DOHH2 (cell line): ENCODE results near the gene KIF18B.

ENCODE experiments used
- H3F3A ChIP-seq: fragments of 200-600 bp; sonication (generic), shearing (Covaris generic); 2 replicates; pipeline ENCODE4 v1.6.0; 2016; ENCODE audit warnings: antibody characterized with exemption, mild to moderate bottlenecking; ENCODE audit not compliant: control insufficient read depth, insufficient read depth
- H3K27ac ChIP-seq: fragments of 200-600 bp; sonication (generic); 2 replicates; pipeline ENCODE4 v1.5.1; 2014; ENCODE audit warnings: low read depth, mild to moderate bottlenecking, low read length, moderate library complexity
- H3K27me3 ChIP-seq: fragments of 200-600 bp; sonication (generic); 2 replicates; pipeline ENCODE4 v1.6.1; 2014; ENCODE audit warnings: mild to moderate bottlenecking, low read length, mixed read lengths; ENCODE audit not compliant: control insufficient read depth
- H3K36me3 ChIP-seq: fragments of 200-600 bp; sonication (generic); 2 replicates; pipeline ENCODE4 v1.6.1; 2014; ENCODE audit warnings: mild to moderate bottlenecking, low read length, moderate library complexity, mixed read lengths; ENCODE audit not compliant: control insufficient read depth
- H3K4me1 ChIP-seq: fragments of 200-600 bp; sonication (generic); 2 replicates; pipeline ENCODE4 v1.6.1; 2014; ENCODE audit warnings: mild to moderate bottlenecking, low read length, mixed read lengths; ENCODE audit not compliant: control insufficient read depth
- H3K4me2 ChIP-seq: fragments of 200-600 bp; sonication (generic); 2 replicates; pipeline ENCODE4 v1.6.0; 2014; ENCODE audit warnings: mild to moderate bottlenecking, low read length, moderate library complexity
- H3K4me3 ChIP-seq: fragments of 200-600 bp; sonication (generic); 2 replicates; pipeline ENCODE4 v1.5.1; 2014; ENCODE audit warnings: mild to moderate bottlenecking, low read length, mixed read lengths
- H3K79me2 ChIP-seq: fragments of 200-600 bp; sonication (generic); 2 replicates; pipeline ENCODE4 v1.6.1; 2014; ENCODE audit warnings: mild to moderate bottlenecking, low read length, mixed read lengths; ENCODE audit not compliant: control insufficient read depth
- H3K9me2 ChIP-seq: fragments of 200-600 bp; sonication (generic); replicated peaks from 2 replicates; pipeline ENCODE4 v1.6.1; 2014; ENCODE audit warnings: mild to moderate bottlenecking, low read length, mixed read lengths; ENCODE audit not compliant: control insufficient read depth
- H3K9me3 ChIP-seq: fragments of 200-600 bp; sonication (generic); 2 replicates; pipeline ENCODE4 v1.6.1; 2014; ENCODE audit warnings: antibody characterized with exemption, low read length, mixed read lengths; ENCODE audit not compliant: control insufficient read depth, insufficient read depth
- H4K20me1 ChIP-seq: fragments of 200-600 bp; sonication (generic); 2 replicates; pipeline ENCODE4 v1.6.0; 2014; ENCODE audit warnings: low read depth, mild to moderate bottlenecking, antibody characterized with exemption, low read length, moderate library complexity; ENCODE audit not compliant: control insufficient read depth, insufficient read depth
- EZH2phosphoT487 ChIP-seq: fragments of 200-600 bp; sonication (generic); IDR thresholded peaks from 2 replicates; pipeline ENCODE4 v1.6.1; 2017; ENCODE audit warnings: borderline replicate concordance, mild to moderate bottlenecking, antibody characterized with exemption, low read length, moderate library complexity, mixed read lengths
- TF ChIP-seq, protein P1 (sequence below): fragments of 200-600 bp; sonication (generic); IDR thresholded peaks from one replicate; pipeline ENCODE4 v1.5.1; 2014; ENCODE audit warnings: antibody characterized with exemption, mild to moderate bottlenecking, low read depth, low read length; ENCODE audit not compliant: poor library complexity, severe bottlenecking

KIF18B gene

DNA sequence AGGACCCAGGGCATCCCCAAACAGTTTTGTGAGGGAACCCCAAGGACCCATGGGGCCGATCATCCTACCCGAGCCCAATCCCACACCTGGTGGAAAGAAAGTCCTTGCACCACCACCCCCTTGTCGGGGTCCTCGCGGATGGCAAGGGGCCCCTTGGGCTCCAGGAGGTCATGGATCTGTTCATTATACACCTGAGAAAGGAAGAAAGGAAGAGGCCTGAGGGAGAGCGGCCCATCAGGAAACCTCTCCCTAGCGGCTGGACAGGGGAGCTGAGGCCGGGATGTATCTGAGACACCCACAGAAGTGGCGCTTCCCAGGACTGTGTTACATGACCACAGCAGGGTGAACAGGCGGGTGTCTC, 12.8 kb downstream of the KIF18B start:
- Histone ChIP-seq H3K27me3 (no peaks in the 10 kb centered on the region), H3K9me3 (no peaks in the 10 kb centered on the region), H3K4me2 (no peak overlapping the region), H3F3A (peaks cover 4% of the 10 kb centered on the region; the same call in 1 of the 2 replicates), H3K79me2 (peaks cover 37% of the 10 kb centered on the region), H3K4me1 (no peaks in the 10 kb centered on the region), H3K4me3 (no peak overlapping the region), H3K27ac (no peak overlapping the region), H4K20me1 (no peaks in the 10 kb centered on the region), H3K9me2 (no peaks in the 10 kb centered on the region), H3K36me3 (peaks cover 83% of the 10 kb centered on the region)
- TF ChIP-seq, protein P1, sequence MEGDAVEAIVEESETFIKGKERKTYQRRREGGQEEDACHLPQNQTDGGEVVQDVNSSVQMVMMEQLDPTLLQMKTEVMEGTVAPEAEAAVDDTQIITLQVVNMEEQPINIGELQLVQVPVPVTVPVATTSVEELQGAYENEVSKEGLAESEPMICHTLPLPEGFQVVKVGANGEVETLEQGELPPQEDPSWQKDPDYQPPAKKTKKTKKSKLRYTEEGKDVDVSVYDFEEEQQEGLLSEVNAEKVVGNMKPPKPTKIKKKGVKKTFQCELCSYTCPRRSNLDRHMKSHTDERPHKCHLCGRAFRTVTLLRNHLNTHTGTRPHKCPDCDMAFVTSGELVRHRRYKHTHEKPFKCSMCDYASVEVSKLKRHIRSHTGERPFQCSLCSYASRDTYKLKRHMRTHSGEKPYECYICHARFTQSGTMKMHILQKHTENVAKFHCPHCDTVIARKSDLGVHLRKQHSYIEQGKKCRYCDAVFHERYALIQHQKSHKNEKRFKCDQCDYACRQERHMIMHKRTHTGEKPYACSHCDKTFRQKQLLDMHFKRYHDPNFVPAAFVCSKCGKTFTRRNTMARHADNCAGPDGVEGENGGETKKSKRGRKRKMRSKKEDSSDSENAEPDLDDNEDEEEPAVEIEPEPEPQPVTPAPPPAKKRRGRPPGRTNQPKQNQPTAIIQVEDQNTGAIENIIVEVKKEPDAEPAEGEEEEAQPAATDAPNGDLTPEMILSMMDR, result no peak
- TF ChIP-seq EZH2phosphoT487, result no peak

DNA sequence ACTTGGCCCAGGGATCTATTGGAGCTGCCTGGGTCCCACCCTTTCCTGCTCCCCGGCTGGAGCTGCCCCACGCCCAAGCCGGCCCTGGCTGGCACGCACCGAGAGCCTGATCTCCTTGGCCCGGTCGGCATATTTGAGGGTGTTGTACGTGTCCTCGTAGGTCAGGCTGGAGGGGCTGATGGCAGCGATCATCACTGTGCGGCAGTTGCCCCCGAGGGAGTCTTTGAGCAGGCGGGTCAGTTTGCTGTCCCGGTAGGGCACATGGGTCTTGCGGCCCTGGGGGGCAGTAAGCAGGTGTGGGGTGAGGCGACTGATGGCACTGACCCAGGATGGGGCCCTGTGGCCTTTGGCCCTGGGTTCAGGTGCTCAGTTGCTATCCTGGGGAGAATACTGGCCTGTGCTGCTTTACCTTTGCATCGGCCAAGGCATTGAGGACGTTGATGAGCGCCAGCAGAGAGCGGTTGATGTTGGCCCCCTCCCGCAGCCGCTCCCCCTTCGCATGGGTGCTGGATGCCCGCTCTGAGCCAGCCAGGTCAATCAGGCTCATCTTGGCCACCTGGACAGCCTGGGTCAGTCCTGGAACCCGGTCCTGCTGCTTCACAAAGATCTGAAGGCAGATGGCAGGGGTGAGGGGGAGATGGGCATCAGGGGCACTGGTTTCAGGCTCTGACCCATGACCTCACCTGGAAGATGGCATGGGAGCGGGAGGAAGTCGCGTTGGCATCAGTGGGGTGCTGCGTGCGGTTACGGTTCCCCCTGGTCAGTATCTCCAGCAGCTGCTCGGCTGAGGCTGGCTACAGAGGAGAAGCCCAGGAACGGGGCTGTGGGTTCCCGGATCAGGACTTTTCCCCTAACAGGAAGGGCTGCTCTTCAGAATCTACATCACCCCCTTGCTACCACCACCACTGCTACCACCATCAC, 13.5 kb downstream of the KIF18B start:
- TF ChIP-seq, protein P1, result no peak
- no peak for TF ChIP-seq EZH2phosphoT487
- H3K4me2 ChIP-seq, result no peak overlapping the region
- no peaks in the 10 kb centered on the region for H3K9me2 ChIP-seq
- no peak overlapping the region for H3K27ac ChIP-seq
- H4K20me1 ChIP-seq, result no peaks in the 10 kb centered on the region
- H3K9me3 ChIP-seq, result no peaks in the 10 kb centered on the region
- H3K79me2 ChIP-seq, result peaks cover 30% of the 10 kb centered on the region
- no peaks in the 10 kb centered on the region for H3K4me1 ChIP-seq
- H3K4me3 ChIP-seq, result no peak overlapping the region
- peaks cover 4% of the 10 kb centered on the region; the same call in 1 of the 2 replicates for H3F3A ChIP-seq
- H3K36me3 ChIP-seq, result peaks cover 83% of the 10 kb centered on the region
- H3K27me3 ChIP-seq, result no peaks in the 10 kb centered on the region

DNA sequence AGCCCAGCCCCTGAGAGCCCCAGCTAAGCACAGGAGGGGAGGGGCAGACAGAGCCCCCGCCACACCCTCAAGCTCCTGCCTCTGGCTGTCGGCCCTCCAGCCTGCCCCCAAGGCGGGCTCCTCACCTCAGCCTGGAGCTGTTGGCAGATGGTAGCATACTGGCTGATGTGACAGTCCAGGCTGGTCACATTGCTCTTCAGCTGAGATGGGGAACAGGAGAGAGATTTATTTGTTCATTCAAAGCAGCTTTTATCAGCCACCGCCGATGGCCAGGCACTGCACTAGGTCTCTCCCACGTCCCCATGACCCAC, 14.8 kb downstream of the KIF18B start:
- Histone ChIP-seq H3K36me3 (peaks cover 89% of the 10 kb centered on the region), H3F3A (peaks cover 4% of the 10 kb centered on the region; the same call in 1 of the 2 replicates), H3K27ac (no peak overlapping the region), H3K4me1 (no peaks in the 10 kb centered on the region), H4K20me1 (no peaks in the 10 kb centered on the region), H3K4me2 (no peak overlapping the region), H3K27me3 (no peaks in the 10 kb centered on the region), H3K9me3 (no peaks in the 10 kb centered on the region), H3K79me2 (peaks cover 17% of the 10 kb centered on the region), H3K9me2 (no peaks in the 10 kb centered on the region), H3K4me3 (no peak overlapping the region)
- no peak for TF ChIP-seq EZH2phosphoT487
- TF ChIP-seq, protein P1, result no peak
